ENCODE measurements around the gene ACTR3C. TPM values are rescaled to one million over a fixed set of nuclear protein-coding genes. Genes with fewer than 3 reads are reported as not detected.

ACTR3C gene
- total and polyA plus RNA-seq, 2 of the 13 experiments (the other 11 are each of a cell fraction or from before 2014, with no cell fraction given): 3.8 to 7.5 TPM

- TF ChIP-seq ZNF337 (CRISPR knock-in tag; IDR thresholded peaks at IDR 0.05; ENCODE audit: borderline replicate concordance, low read depth) (no peak), BRCA1 (CRISPR knock-in tag; IDR thresholded peaks at IDR 0.05) (no peak), CBFB (CRISPR knock-in tag; IDR thresholded peaks at IDR 0.05) (no peak), RNF219 (CRISPR knock-in tag; IDR thresholded peaks at IDR 0.05) (no peak), ZNF577 (CRISPR knock-in tag; IDR thresholded peaks at IDR 0.05; ENCODE audit: borderline replicate concordance, low read depth) (no peak), ZNF549 (CRISPR knock-in tag; IDR thresholded peaks at IDR 0.05) (no peak), NFIC (IDR thresholded peaks at IDR 0.05; ENCODE audit: low read length) (no peak), CTCF (CRISPR knock-in tag; IDR thresholded peaks at IDR 0.05) (peak; percentile 17; the same call in 1 of the 2 replicates), NR2F6 (IDR thresholded peaks at IDR 0.05) (no peak), NR2F6 (CRISPR knock-in tag; IDR thresholded peaks at IDR 0.05) (no peak), CEBPB (IDR thresholded peaks at IDR 0.05; ENCODE audit: borderline replicate concordance, low read depth, low read length) (0 out of 2 replicates have a peak, but pooled peaks have one; percentile 2), NR1H2 (CRISPR knock-in tag; IDR thresholded peaks at IDR 0.05; ENCODE audit: borderline replicate concordance, low read depth) (no peak), HIVEP1 (CRISPR knock-in tag; IDR thresholded peaks at IDR 0.05) (no peak; the same call in 1 of the 2 replicates), ZNF34 (CRISPR knock-in tag; IDR thresholded peaks at IDR 0.05; ENCODE audit: borderline replicate concordance) (no peak), ZNF552 (CRISPR knock-in tag; IDR thresholded peaks at IDR 0.05; ENCODE audit: borderline replicate concordance) (no peak; the same call in 1 of the 2 replicates), ZSCAN30 (CRISPR knock-in tag; IDR thresholded peaks at IDR 0.05) (no peak), TOPORS (CRISPR knock-in tag; IDR thresholded peaks at IDR 0.05) (no peak; the same call in 1 of the 2 replicates), EZH2 (conservative IDR thresholded peaks at IDR 0.05; ENCODE audit: low read depth, low read length) (no peak), SNAPC5 (CRISPR knock-in tag; IDR thresholded peaks at IDR 0.05; ENCODE audit: borderline replicate concordance) (no peak), MAFK (conservative IDR thresholded peaks at IDR 0.05 in 1 of 2, IDR thresholded peaks at IDR 0.05 in 1 of 2; ENCODE audit: low read length in 2 of 2) (no peak), ZNF567 (CRISPR knock-in tag; IDR thresholded peaks at IDR 0.05; ENCODE audit: borderline replicate concordance) (no peak), SATB2 (CRISPR knock-in tag; IDR thresholded peaks at IDR 0.05) (no peak)
These were observed 16.8 kb upstream of the ACTR3C start (continued) for GRCh38 chr7:150340024-150340749.

Measured in HepG2 (cell line).